GM21619 (cell line): Measurements from ENCODE around the gene DDI2.
"Not testable (repeated sequence)": the region's sequence is repeated elsewhere in the genome, so short reads cannot be mapped to it uniquely, and the experiment has no call there.

ENCODE experiments used
- ATAC-seq: cut with Tn5 transposase; IDR thresholded peaks from one replicate; pipeline ENCODE4 v1.9.1; 2021; ENCODE audit not compliant: unreplicated experiment

Gene DDI2

DNA sequence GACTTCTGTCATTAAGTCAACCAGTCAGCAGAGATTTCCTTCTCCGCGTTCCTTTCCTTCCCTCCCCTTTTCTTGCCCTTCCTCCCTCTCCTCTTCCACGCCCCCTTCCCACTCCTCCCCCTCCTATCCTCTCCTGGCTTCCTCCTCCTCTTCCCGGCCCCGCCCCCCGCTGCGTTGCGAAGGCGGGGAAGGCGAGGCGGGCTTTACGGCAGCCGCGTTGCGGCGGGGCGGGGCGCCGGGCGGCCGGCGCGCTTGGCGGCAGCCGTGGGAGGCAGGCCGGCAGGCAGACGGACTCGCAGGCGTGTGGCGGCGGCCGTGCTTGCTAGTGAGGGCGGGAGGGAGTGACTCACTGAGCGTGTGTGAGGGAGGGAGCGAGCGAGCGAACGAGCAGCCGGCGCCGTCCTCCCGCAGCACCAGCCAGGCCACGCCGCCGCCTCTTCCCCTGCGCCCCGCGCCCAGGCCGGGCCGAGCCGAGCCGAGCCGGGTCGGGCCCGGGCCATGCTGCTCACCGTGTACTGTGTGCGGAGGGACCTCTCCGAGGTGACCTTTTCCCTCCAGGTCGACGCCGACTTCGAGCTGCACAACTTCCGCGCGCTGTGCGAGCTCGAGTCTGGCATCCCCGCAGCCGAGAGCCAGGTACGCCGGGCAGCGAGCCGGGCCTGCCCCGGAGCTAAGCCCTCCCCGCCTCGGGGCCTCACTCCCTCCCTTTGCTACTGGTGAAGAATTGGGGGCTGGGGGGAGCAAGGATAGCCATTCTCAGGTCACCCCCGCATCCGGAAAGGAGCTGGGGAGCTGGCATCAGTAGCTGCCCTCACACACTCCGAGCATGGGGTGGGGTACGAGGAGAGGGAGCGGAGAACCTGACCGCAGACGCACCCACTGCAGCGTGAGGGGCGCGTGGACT, at the start of gene DDI2:
TSS of gene DDI2 (plus strand) at position 286 of the 904 bp plus-strand sequence. CDS start at position 499, 213 bp downstream.
- peak; percentile 53 for ATAC-seq

DNA sequence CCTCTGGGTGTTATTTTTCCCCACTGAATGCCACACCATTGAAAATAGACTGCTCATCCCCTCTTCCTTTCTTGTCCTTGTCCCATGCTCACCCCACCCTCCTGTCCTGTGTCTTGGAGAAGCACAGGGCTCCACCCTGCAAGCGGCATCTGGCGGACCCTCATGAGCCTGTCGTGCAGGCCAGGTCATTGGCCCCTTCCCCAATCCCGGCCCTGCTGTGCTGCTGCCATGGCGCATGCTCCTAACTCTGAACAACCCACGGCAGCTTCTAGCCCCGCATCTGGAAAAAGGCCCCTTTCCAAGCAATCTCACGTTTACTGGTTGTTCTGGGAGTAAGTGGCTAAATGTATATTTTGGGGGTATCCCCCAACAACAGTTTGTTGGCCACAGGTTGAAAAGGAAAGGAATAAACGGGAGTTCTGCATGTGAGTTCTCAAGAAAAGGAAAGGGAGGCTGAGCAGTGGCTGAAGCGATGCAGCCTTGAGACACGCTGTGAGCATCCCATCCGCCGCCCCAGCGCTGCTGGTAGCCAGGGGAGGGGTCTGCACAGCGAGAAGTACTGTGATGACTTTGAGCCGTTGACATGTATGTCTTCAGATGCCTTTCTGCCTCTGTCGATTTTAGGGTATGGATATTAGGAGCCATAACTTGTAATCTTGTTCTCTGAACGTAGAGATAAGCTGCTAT, 48.7 kb upstream of the DDI2 start:
- no peak for ATAC-seq

DNA sequence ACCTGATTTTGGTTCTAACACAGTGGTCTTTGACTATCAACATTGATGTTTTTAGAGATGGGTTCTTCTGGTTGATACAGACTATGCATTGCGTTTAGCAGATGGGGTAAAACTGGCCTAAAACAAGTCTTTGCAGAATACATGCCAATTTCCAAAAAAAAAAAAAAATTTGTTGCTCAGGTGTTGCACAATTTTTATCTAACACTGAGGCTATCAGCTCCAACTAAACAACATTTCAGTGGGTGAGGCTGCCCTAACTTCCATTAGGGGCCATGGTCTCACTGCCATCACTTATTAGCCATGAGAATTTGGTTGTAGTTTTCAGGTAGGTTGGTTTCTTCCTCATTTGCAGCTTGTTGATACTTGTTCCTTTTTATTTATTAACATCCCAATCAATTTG, 46.4 kb upstream of the DDI2 start:
- no peak for ATAC-seq

DNA sequence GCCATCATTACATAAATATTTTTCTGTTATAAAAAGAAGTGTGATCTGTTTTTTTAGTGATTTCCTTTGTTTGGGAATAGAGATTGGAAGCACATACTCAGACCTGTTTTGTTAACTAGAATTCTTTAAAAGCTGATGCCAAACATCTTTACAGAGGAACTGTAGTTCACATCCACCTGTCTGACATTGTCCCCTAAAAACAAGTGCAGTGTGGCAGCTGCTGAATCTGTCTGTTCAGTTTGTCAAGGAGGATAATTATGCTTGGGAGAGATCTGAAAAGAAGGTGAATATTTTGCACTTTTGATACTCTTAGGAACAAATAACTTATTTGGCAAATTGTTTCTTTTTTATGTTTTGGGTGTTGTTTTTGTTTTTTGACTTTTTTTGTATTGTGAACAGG, 46.0 kb upstream of the DDI2 start:
- no peak for ATAC-seq

DNA sequence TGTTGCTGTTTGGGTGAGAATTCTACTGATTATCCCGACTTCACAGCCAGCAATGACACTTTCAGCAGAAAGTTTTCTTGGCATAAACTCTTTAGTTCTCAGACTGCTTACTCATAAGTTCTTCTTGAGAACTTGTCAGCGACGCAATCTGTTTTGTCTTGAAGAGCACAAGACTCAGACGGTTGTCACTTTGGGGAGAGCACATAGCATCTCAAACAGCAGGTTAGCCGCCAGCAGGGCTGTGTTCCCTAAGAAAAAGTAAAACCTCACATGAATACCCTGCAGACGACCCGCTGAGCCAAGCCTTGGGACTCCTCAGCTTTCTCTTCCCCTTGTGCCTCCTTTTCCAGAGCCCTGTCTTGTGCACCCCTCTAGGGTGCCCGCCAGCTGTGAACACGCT, 43.8 kb upstream of the DDI2 start:
- no peak for ATAC-seq

DNA sequence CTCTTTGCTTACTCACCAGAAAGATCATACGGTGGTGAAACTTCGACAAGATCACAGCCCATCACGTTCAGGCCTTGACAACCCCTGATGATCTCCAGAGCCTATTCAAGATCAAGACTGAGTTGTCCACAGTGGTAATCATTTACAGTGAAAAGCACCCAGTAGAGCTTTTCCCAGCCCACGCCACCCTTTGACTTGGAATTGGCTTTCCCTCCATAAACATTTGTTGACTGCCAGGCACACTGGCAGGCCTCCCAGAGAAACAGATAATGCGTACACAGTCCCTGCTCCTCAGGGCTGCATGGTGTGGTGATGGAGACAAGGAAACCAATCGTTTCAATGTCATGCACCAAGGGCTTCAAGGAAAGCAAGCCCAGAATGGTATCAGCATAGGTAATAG, 42.5 kb upstream of the DDI2 start:
- no peak for ATAC-seq

DNA sequence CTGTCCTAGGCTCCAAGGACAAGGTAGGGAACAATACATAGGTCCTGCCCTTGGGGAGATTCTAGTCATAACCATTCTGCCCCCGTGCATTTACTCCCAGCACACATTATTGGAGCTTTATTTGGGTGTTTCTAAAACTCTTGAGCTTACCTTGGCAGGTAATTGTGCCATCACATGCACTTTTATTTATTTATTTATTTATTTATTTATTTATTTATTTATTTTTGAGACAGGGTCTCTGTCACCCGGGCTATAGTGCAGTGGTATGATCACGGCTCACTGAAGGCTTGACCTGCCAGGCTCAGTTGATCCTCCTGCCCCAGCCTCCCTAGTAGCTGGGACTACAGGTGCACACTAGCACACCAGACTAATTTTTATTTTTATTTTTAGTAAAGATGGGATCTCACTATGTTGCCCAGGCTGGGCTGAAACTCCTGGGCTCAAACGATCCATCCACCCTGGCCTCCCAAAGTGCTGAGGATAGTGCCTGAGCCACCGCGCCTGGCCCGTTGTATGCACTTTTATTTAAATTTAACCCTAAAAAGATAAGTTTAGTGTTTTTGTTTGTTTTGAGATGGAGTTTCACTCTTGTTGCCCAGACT, 41.6 kb upstream of the DDI2 start:
- ATAC-seq: no peak

DNA sequence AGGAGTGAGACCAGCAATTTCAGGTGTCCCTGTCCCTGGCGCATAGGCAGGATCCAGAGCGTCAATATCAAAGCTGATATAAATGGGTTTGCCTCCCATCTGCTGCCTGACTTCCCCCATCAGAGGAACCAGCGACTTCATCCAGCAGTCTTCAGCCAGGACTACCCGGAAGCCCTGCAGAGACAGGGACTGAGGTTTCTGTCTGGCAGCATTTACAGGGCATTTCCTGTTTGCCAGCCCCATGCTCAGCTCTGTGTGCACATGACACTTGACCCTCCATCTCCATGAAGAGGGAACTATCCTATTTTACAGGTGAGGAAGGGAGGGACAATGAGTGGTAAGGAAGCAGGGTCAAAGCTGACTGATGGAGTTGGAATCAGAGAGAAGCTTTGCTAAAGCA, 39.6 kb upstream of the DDI2 start:
- no peak for ATAC-seq

DNA sequence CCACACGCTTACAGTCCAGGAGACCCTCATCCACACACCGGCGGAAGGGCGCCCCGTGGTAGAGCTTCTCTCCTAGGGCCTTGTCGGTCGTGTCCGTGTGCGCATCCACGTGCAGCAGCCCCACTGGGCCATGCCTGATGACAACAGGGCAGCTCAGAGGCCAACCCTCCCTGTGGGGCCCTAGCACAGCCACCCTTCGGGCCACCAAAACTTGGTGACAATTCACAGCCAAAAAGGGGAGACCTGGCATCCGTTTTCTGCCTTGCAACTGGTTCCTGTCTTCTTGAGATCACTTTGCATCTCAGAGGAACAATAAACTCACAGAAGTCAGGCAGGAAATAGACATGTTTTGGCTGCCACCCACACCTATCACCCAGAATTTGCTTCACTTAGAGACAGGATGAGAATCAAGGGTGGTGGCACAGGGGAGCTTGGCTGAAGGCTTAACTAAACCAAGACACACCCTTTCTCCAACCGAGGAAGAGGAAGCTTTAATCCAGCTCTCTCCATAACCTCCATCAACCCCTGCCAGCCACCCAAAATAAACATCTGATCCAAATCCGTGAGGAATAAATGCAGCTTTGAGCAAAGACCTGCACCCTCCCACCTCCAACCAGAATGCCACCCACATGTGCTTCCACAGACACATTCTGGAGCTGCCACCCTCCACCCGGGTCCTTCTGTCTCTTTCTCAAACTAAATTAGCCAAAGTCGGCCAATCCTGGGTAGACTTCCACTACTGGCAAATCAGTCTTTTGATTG, 38.2 kb upstream of the DDI2 start:
- peak; percentile 24 for ATAC-seq

DNA sequence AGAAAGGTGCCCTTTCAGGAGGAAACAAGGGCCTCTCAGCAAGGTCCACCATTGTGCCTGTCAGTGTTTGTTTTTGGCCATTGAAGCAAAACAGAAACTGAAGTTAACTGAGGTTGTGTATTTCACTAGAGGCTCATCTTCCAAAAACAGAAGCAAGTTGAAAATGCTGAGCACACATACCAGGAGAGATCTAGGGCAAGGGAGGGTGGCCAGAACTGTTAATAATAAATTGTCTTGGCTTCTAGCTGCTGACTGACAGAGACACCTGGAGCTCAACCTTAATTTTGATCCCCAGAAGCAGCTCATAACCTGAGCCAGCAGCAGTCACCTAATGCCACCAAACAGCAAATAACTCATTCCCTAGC, 37.6 kb upstream of the DDI2 start:
- ATAC-seq: peak; percentile 47

DNA sequence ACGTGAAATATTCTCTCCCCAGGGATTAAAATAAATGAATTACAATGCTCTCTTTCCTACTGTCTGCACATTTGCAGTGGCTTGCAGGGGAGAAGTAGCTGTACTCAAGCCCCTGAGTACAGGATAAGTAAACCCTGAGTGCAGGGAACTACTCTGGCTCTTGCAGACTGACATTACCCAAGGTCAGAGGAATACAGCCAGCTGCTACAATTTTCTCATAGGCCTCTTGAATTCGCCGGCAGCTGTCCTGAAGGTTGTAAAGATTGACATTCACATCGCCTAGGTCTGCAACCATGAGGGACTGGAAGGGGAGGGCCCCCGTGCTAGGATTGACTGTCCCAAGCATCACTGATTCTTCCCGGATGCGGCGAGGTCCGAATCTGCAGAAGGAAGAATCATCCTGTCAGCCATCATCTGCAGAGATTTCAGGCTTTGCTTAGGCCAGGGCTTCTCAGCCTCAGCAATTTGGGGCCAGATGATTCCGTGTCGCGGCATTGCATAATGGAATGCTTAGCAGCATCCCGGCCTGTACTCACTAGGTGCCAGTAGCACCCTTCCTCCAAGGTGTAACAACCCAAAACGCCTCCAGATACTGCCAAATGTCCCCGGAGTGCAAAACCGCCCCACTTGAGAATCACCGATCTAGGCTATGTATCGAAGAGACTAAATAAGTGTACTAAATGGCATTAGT, 34.1 kb upstream of the DDI2 start:
- no peak for ATAC-seq

DNA sequence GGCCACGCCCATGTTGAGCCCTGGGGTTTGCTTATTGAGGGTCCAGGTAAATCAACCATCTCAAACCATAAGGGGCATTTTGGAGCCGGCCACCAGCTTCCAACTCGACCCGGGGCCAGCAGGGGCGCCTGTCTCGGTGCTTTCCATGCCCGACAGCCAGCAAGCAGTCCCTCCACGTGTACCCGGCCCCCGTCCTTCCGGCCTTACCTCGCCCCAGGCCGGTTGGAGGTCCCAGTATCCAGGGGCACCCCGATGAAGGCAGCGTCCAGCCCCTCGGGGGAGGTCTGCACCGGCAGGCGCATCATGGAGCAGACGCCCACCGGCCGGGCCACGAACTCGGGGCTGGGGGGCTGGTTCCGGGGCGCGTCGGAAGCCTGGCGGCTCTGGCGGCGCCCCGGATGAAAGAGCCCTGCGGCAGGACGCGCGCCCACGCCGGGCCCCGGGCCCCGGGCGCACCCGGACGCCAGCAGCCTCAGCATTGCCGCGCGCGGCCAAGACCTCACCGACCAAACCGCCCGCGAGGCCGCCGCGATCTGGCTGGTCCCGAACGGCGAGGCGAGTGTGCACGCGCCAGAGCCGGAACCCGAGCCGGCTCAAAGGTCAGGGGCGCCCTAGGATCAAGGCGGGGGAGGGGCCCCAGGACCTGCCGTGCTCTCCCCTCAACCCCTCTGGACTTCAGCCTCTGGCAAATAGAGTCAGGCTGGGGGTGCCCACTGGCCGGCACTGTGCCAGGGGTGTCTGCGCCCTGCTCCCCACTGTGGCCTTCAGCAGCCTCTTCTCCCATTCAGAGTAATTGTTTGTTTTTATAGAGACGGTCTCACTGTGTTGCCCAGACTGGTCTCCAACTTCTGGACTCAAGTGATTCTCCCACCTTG, 32.5 kb upstream of the DDI2 start, which contains the start of gene AGMAT:
TSS of gene AGMAT (minus strand) at position 563 of the 875 bp plus-strand sequence. CDS start at position 479, 84 bp downstream.
- ATAC-seq: peak; percentile 67

DNA sequence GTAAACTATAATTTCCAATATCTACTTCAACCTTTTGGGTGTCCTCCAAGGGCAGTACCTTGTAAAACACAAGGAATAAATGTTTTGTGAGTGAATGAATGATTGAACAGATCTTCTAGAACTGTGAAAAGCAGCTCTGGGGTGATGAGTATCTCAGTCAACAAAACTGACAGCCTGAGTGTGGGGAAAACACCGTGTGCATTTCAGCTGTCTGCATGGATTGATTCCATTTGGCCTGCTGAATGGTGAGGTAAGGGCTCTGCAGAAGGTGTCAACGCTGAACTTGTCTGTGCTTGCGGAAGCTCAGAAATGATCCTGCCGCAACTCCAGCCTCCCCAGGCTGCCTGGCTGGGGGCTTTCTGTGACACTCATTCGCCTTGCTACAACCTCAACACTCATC, 25.0 kb upstream of the DDI2 start:
- ATAC-seq: no peak

DNA sequence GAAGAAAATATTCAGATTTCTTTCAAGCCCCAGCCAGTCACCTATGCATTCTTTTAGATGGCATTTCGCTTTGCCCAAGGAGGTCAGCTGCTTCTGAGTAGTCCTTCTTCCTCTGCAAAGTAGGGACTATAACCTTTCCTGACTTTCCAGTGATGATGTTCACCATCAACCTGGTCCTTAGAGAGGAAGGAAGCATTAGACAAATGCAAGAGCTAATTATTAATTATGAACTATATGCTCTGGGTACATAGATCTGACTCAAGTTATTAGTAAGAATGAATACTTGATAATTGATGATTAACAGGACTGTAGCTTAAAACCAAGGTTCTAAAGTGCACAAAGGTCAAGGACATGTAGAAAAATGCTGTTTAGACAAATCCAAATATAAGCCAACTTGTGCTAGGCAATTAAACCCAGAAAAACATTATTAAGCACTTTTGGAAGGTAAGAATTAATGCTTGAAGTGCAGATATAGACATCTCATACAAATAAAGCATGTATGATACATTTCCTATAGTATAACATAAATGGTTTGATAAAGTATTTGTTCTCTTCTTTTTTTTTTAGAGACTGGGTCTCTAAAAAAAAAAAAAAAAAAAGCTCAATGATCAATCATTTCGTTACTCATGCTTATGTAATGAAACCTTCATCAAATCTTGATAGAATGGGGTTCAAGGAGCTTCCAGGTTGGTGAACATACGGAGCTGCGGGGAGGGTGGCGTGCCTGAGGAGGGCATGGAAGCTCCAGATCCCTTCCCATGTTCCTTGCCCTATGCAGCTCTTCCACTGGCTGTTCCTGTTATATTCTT, 21.2 kb upstream of the DDI2 start:
- ATAC-seq: no peak

DNA sequence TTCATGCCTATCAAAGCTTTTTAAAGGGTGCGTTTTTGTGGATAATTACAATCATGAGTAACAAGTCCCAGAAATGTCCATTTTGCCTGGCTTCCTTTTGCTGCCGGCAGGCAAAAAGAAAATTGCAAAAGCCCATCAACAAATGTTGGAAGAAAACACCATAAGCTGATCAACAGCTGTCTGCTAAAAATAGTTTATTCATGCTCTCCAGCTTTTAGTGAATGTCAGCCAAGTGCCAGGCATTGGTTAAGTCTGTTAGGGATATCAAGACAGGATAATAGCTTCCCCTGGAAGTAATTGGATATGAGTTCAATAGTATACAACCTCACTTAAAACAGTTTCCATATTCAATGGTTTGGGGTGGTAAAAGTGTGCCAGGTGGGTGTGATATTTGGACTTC, 18.8 kb upstream of the DDI2 start:
- ATAC-seq: no peak

DNA sequence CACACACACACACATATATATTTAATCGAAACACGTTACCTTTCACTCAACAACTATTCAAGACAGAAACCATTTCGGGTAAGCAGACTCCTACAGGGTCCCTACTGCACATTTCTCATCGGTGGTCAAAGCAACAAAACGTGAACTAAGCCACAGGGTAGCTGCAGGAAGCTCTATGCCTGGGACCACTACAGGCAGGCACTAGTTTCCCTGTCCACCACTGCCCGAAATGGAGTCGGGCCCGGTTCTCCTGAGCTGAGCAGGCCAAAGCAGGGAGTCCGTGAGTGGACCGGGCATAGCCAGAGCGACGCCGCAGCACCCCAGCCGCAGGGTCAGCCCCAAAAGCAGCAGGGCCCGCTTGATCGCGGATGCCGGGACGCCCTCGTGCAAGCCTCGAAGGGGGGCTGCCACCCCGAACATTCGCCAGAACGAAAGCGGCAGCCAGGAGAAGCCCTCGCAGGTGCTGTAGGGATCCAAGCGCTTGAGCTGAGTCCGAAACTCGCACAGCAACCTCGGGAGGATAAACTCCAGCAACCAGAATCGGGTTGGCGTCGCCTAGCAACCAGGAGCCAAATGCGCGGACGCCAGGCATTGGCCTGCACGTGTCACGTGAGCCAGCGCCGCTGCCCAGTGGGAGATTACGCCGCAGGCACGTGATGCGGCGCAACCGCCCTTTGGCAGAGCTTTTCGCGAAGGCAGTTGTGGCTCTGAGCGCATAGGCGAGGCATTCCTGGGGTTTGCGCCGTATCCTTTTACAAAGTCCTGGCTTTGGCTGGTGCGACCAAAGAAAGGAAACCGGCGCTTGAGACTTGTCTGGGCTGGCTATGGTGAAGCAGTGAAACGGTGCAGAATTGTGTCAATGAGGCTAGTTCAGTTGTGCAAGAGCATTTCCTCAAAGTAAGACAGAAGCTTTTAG, 13.9 kb upstream of the DDI2 start:
- ATAC-seq: peak; percentile 93

DNA sequence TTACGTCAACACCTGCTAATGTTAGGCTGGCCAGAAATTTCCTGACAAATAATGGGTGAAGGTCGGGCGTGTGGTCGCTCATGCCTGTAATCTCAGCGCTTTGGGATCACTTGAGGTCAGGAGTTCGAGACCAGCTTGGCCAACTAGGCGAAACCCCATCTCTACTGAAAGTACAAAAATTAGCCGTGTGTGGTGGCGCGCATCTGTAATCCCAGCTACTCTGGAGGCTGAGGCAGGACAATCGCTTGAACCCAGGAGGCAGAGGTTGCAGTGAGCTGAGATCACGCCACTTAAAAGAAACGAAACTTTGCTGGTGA, 13.3 kb upstream of the DDI2 start:
- ATAC-seq: not testable (repeated sequence)

DNA sequence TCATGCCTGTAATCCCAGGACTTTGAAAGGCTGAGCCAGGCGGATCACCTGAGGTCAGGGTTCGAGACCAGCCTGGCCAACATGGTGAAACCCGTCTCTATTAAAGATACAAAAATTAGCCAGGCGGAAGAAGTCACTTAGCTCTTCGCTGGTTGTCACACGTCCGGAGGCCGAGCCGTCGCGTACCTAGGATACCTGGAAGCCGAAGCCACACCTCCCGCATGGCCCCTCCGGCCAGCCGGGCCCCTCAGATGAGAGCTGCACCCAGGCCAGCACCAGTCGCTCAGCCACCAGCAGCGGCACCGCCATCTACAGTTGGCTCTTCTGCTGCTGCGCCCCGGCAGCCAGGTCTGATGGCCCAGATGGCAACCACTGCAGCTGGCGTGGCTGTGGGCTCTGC, 12.9 kb upstream of the DDI2 start:
- ATAC-seq: not testable (repeated sequence)
